Pulmonary artery endothelial cell (primary cell): Measurements from ENCODE around the gene POLR3E. TPM values are rescaled to one million over a fixed set of nuclear protein-coding genes. Genes with fewer than 3 reads are reported as not detected.
"Not testable (repeated sequence)": the region's sequence is repeated elsewhere in the genome, so short reads cannot be mapped to it uniquely, and the experiment has no call there.

ENCODE experiments used
- DNase-seq: peaks from one replicate; pipeline ENCODE4 v3.0.0-alpha.2; 2011; ENCODE audit warnings: low read depth, low spot score
- total RNA-seq: library from RNA; depleted of rRNA; stranded (reverse); fragments of >200 nt; gene quantifications from 2 replicates; pipeline ENCODE4 v1.2.3, GENCODE V29; 2014

POLR3E gene
- total RNA-seq, 1 donor from 2014 or later = 66.5 TPM

GRCh38 chr16:22360963-22361659 lies 63.9 kb downstream of the POLR3E start:
- no peak for DNase-seq

GRCh38 chr16:22364241-22364640 lies 67.0 kb downstream of the POLR3E start:
- DNase-seq = no peak

- DNase-seq = no peak
Observed at GRCh38 chr16:22366371-22366770, 69.2 kb downstream of the POLR3E start.

GRCh38 chr16:22366889-22367288 lies 69.7 kb downstream of the POLR3E start:
- DNase-seq = no peak

- DNase-seq = not testable (repeated sequence)
Observed at GRCh38 chr16:22368200-22368826, 71.1 kb downstream of the POLR3E start.

- peak; percentile 64 for DNase-seq
Observed at GRCh38 chr16:22369221-22369811, 72.1 kb downstream of the POLR3E start.

GRCh38 chr16:22370038-22370820 lies 73.0 kb downstream of the POLR3E start:
- no peak for DNase-seq

- no peak for DNase-seq
Observed at GRCh38 chr16:22372882-22373661, 75.9 kb downstream of the POLR3E start.

- no peak for DNase-seq
Observed at GRCh38 chr16:22373662-22374310, 76.6 kb downstream of the POLR3E start.

- DNase-seq = peak; percentile 84
Observed at GRCh38 chr16:22374311-22375116, 77.3 kb downstream of the POLR3E start, which contains the start of gene CDR2. Gene CDR2, minus strand, starts transcription at chr16:22374619. Its CDS starts 310 bp downstream, at chr16:22374309.

- DNase-seq = no peak
Observed at GRCh38 chr16:22375117-22375962, 78.1 kb downstream of the POLR3E start.

GRCh38 chr16:22375963-22376640 lies 78.9 kb downstream of the POLR3E start:
- DNase-seq = no peak

- DNase-seq = no peak
Observed at GRCh38 chr16:22379656-22380055, 82.4 kb downstream of the POLR3E start.

- no peak for DNase-seq
Observed at GRCh38 chr16:22380529-22380928, 83.3 kb downstream of the POLR3E start.

GRCh38 chr16:22381392-22381791 lies 84.2 kb downstream of the POLR3E start:
- DNase-seq = no peak

- no peak for DNase-seq
Observed at GRCh38 chr16:22383827-22384226, 86.6 kb downstream of the POLR3E start.
